ENCODE data around the gene GUCY2D.
"Not testable (repeated sequence)": the region's sequence is repeated elsewhere in the genome, so short reads cannot be mapped to it uniquely, and the experiment has no call there.

The GUCY2D gene

GRCh38 chr17:8056976-8057625 is 54.7 kb downstream of the GUCY2D start:
- in situ Hi-C loops (cut with MboI; ENCODE audit: low sequenced_read_pairs, unreplicated experiment) = loop anchor here (10.0 kb wide), 1 partner anchor 312 kb away; no protein-coding TSS in a partner anchor
- no peak for DNase-seq (ENCODE audit: low spot score)
- TF ChIP-seq, protein P1, sequence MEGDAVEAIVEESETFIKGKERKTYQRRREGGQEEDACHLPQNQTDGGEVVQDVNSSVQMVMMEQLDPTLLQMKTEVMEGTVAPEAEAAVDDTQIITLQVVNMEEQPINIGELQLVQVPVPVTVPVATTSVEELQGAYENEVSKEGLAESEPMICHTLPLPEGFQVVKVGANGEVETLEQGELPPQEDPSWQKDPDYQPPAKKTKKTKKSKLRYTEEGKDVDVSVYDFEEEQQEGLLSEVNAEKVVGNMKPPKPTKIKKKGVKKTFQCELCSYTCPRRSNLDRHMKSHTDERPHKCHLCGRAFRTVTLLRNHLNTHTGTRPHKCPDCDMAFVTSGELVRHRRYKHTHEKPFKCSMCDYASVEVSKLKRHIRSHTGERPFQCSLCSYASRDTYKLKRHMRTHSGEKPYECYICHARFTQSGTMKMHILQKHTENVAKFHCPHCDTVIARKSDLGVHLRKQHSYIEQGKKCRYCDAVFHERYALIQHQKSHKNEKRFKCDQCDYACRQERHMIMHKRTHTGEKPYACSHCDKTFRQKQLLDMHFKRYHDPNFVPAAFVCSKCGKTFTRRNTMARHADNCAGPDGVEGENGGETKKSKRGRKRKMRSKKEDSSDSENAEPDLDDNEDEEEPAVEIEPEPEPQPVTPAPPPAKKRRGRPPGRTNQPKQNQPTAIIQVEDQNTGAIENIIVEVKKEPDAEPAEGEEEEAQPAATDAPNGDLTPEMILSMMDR (IDR thresholded peaks at IDR 0.05; ENCODE audit: borderline replicate concordance, control extremely low read depth, extremely low read depth, insufficient read depth, missing control alignments) = no peak

- TF ChIP-seq, protein P1 (IDR thresholded peaks at IDR 0.05; ENCODE audit: borderline replicate concordance, control extremely low read depth, extremely low read depth, insufficient read depth, missing control alignments) = peak; percentile 79
- in situ Hi-C loops (cut with MboI; ENCODE audit: low sequenced_read_pairs, unreplicated experiment) = loop anchor here (10.0 kb wide), 1 partner anchor 313 kb away; no protein-coding TSS in a partner anchor
- peak; percentile 79 for DNase-seq (ENCODE audit: low spot score)
These were observed 55.3 kb downstream of the GUCY2D start for GRCh38 chr17:8057691-8058114.

GRCh38 chr17:8059131-8059530 is 56.7 kb downstream of the GUCY2D start:
- TF ChIP-seq, protein P1 (IDR thresholded peaks at IDR 0.05; ENCODE audit: borderline replicate concordance, control extremely low read depth, extremely low read depth, insufficient read depth, missing control alignments) = no peak
- in situ Hi-C loops (cut with MboI; ENCODE audit: low sequenced_read_pairs, unreplicated experiment) = loop anchor here (10.0 kb wide), 1 partner anchor 314 kb away; no protein-coding TSS in a partner anchor
- no peak for DNase-seq (ENCODE audit: low spot score)

GRCh38 chr17:8060274-8060673 is 57.9 kb downstream of the GUCY2D start:
- TF ChIP-seq, protein P1 (IDR thresholded peaks at IDR 0.05; ENCODE audit: borderline replicate concordance, control extremely low read depth, extremely low read depth, insufficient read depth, missing control alignments) = peak; percentile 52
- peak; percentile 69 for DNase-seq (ENCODE audit: low spot score)
- in situ Hi-C loops (cut with MboI; ENCODE audit: low sequenced_read_pairs, unreplicated experiment) = no loop called here

GRCh38 chr17:8061851-8062250 is 59.4 kb downstream of the GUCY2D start:
- not testable (repeated sequence) for DNase-seq (ENCODE audit: low spot score)

DNA sequence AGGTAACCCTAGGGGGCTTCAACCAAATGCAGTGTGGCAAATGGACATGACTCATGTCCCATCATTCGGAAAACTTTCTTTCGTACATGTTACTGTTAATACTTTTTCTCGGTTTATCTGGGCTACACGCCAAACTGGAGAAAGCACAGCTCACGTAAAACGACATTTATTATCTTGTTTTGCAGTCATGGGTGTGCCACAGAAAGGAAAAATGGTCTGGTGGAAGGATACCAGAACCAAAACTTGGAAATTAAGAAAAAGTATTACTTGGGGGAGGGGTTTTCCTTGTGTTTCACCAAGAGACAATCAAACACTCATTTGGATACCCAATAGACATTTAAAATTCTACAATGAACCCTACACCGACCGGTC is 60.0 kb downstream of the GUCY2D start:
- TF ChIP-seq, protein P1 (IDR thresholded peaks at IDR 0.05; ENCODE audit: borderline replicate concordance, control extremely low read depth, extremely low read depth, insufficient read depth, missing control alignments) = no peak
- DNase-seq (ENCODE audit: low spot score) = no peak
- in situ Hi-C loops (cut with MboI; ENCODE audit: low sequenced_read_pairs, unreplicated experiment) = no loop called here

More at GRCh38 chr17:8061851-8062250, 59.4 kb downstream of the GUCY2D start:
- in situ Hi-C loops (cut with MboI; ENCODE audit: low sequenced_read_pairs, unreplicated experiment) = not testable (repeated sequence)

GRCh38 chr17:8062807-8063483 is 60.5 kb downstream of the GUCY2D start:
- no peak for DNase-seq (ENCODE audit: low spot score)
- in situ Hi-C loops (cut with MboI; ENCODE audit: low sequenced_read_pairs, unreplicated experiment) = no loop called here
- TF ChIP-seq, protein P1 (IDR thresholded peaks at IDR 0.05; ENCODE audit: borderline replicate concordance, control extremely low read depth, extremely low read depth, insufficient read depth, missing control alignments) = no peak
